CD4-positive, alpha-beta T cell treated with Interleukin-15 for 4 hours (primary cell): ENCODE results near the gene MAP4.

Source experiments
- DNase-seq: peaks from one replicate; pipeline ENCODE4 v3.0.0-alpha.2; 2020; ENCODE audit warnings: low spot score

MAP4 gene

DNA sequence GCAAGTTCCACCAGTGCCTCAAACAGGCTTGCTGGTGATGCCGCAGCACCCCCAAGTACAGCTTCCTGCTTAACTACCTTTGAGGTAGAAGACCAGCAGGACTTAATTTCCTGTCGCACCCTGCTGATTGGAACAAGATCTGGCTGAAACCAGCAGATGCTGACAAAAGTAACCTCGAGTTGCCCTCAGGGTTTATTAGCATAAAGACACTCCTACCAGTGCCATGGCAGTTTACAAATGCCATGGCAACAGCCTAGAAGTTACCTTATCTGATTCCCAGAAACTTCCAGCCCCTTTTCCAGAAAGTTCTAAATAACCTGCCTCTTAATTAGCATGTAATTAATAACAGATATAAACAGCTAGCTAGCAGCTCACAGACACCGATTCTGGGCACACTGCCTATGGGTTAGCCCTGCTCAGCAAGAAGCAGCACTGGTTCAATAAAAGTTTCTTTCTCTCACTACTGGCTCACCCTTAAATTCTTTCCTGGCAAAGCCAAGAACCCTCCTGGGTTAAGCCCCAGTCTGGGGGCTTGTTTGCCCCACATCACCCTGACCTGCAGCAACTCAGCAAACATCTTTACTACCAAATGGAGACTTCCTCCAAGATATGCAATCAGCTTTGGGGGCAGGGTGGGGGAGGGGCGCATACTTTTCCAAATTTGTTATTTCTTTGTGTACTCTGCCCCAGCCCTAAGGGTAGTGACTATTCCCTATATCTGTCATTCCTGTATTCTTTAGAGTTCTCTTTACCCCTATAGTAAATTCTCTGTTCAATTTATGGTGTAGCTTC is 54.2 kb downstream of the MAP4 start:
- DNase-seq: peak; percentile 38

DNA sequence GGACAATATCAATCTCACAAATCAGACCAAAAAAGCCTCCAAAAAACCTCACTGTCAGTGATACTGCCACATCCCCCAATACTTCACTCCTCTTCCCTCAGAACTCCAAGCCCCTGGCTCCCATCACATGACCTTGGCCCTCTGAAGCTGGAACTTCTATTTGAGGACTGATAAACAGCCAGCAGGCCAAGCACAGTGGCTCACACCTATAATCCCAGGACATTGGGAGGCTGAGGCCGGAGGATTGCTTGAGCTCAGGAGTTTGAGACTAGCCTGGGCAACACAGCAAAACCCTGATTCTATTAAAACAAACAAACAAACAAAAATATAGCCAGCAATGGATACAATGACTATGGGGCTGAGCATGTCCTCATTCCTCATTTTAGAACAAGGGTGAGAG is 55.2 kb downstream of the MAP4 start:
- no peak for DNase-seq

DNA sequence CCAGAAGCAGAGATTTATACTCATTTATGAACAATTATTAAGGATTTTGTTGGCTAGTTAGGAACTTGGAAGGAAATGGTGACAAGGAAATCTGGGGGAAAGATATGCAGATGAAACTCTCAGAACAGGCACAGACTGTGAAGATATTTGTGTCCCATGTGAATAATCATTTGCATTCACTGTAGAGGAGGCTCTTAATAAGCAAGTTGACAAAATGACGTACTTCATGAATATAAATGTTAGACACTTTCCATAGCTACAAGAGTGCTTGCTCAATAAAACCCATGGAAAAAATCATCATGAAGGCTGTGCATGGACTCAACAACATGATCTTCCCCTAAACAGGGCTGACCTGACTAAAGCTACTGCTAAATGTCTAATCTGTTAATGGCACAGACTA is 59.7 kb downstream of the MAP4 start:
- no peak for DNase-seq

- DNase-seq: no peak
Observed at GRCh38 chr3:47954567-47954966, 61.6 kb downstream of the MAP4 start.

GRCh38 chr3:47950453-47951169 is 65.6 kb downstream of the MAP4 start:
- DNase-seq: no peak

DNA sequence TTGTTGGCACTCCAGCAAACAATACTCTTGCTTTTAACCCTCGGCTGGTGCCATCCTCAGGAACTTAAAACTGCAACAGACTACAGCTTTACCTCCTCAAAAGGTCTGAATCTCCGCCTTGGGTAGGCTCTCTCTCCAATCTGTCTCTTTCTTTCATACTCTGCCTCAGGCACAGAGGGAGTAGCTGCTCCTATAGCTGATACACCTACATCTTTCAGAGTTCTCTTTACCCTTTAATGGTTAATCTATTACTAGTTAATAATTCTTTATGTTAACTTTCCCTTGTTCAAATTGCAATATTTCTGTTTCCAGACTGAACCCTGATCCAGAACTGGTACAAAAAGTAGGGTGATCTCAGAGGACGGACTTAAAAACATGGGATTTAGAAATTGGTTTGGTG is 66.2 kb downstream of the MAP4 start:
- no peak for DNase-seq

DNA sequence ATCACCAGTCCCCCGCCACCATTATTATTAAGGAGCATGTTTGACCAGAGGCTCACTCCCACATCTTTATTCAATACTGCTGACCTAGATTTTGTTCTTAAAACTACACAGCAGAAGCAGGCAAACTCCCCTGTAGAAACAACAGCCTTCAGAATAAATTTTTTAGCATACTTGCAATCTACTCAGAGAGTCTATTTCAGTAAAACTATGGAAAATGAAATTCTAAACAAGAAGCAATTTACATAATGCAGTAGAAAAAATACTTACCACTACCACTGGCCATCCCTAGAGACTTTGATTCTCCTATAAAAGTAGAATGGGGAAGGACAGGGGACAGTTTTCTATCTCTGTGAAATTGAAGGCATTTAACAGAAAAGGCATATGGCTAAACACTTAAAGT is 76.0 kb downstream of the MAP4 start:
- no peak for DNase-seq

DNA sequence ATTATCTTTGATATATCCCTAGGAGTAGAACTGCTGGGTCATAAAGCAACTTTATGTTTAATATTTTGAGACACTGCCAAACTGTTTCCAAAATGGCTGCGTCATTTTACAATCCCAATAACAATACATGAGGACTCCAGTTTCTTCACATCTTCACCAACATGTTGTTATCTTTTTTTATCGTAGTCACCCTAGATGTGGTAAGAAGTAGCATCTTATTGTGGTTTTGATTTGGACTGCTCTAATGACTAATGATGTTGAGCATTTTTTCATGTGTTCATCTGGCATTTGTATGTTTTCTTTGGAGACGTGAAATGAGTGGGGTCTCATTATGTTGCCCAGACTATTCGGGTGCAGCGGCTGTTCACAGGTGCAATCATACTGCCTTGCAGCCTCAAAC is 83.8 kb downstream of the MAP4 start:
- no peak for DNase-seq

GRCh38 chr3:47930979-47931378 is 85.2 kb downstream of the MAP4 start:
- no peak for DNase-seq

DNA sequence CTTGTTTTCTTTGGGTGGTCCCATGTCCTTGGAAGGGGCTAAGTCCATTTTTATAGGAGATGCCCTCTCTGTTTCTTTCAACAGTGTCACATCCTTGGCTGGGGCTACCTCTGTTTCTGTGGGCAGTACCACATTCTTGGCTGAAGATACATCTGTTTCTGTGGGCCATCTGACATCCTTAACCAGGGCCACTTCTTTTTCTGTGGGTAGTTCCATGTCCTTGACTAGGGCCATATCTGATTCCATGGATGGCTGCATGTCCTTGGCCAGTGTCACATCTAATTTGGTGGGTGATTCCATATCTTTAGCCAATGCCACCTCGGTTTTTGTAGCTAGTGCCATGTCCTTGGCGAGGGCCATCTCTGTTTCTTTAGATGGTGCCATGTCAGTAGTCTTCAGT is 99.5 kb downstream of the MAP4 start:
- DNase-seq: no peak

GRCh38 chr3:47916201-47916600 is 100.0 kb downstream of the MAP4 start:
- DNase-seq: no peak

GRCh38 chr3:47912006-47912504 is 104.2 kb downstream of the MAP4 start:
- DNase-seq: no peak

GRCh38 chr3:47910777-47911440 is 105.3 kb downstream of the MAP4 start:
- DNase-seq: no peak

- DNase-seq: no peak
Observed at GRCh38 chr3:47910233-47910632, 106.0 kb downstream of the MAP4 start.

GRCh38 chr3:47909607-47910006 is 106.6 kb downstream of the MAP4 start:
- DNase-seq: no peak

DNA sequence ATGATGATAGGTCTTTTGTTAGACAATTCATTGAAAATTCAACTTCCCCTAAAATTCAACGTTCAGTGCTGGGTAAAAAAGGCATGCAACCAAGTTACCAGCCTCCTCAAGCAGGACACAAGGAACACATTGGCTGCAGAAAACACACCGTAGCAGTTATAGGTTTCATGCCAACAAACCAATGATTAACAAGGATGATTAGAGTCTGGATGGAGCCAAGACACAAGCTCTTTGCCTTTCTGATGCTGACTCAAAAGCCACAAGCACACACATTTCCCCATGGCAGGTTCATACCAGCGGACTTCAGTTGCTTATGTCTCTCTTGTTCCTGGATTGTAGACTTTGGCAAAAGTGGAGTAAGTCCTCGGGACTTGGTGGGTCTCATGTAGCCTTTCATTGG is 107.5 kb downstream of the MAP4 start:
- no peak for DNase-seq

GRCh38 chr3:47907784-47908183 is 108.4 kb downstream of the MAP4 start:
- no peak for DNase-seq

- DNase-seq: no peak
Observed at GRCh38 chr3:47902746-47903145, 113.5 kb downstream of the MAP4 start.

GRCh38 chr3:47901280-47901833 is 114.9 kb downstream of the MAP4 start:
- no peak for DNase-seq

- no peak for DNase-seq
Observed at GRCh38 chr3:47899495-47900108, 116.6 kb downstream of the MAP4 start.

DNA sequence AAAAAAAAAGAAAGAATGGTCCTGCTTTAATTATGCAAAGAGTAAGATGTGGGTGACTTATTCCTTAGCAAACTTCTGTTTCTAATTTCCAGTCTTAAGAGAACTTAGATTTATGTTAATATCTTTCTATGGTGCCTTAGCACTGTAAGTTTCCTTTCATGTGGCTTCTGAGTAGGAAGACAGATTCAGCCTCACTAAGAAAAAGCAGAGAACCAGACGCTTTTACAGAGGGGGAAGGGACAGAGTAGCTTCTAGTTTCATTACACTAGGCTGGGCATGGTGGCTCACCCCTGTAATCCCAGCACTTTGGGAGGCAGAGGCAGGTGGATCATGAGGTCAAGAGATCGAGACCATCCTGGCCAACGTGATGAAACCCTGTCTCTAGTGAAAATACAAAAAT is 118.3 kb downstream of the MAP4 start:
- no peak for DNase-seq

- DNase-seq: no peak
Observed at GRCh38 chr3:47896736-47897135, 119.5 kb downstream of the MAP4 start.
